ENCODE results near the gene KCNJ10.
A peak's percentile ranks its signal among the peaks of the same experiment; 100 is the strongest.

The KCNJ10 gene

GRCh38 chr1:160105155-160105554 is 35.2 kb upstream of the KCNJ10 start:
- no peak for DNase-seq (ENCODE audit: low read depth)
- TF ChIP-seq CTCF (IDR thresholded peaks at IDR 0.05; ENCODE audit: control insufficient read depth, extremely low read depth, insufficient read depth) = no peak
- no peak overlapping the region for H3K4me3 ChIP-seq (ENCODE audit: low read depth, low read length)

- no peak for TF ChIP-seq CTCF (IDR thresholded peaks at IDR 0.05; ENCODE audit: control insufficient read depth, extremely low read depth, insufficient read depth)
- H3K4me3 ChIP-seq (ENCODE audit: low read depth, low read length) = no peak overlapping the region
- DNase-seq (ENCODE audit: low read depth) = no peak
These were observed 34.5 kb upstream of the KCNJ10 start for GRCh38 chr1:160104486-160104885.

GRCh38 chr1:160103658-160104408 is 33.9 kb upstream of the KCNJ10 start:
- no peak overlapping the region for H3K4me3 ChIP-seq (ENCODE audit: low read depth, low read length)
- no peak for TF ChIP-seq CTCF (IDR thresholded peaks at IDR 0.05; ENCODE audit: control insufficient read depth, extremely low read depth, insufficient read depth)
- DNase-seq (ENCODE audit: low read depth) = no peak

- no peak for TF ChIP-seq CTCF (IDR thresholded peaks at IDR 0.05; ENCODE audit: control insufficient read depth, extremely low read depth, insufficient read depth)
- DNase-seq (ENCODE audit: low read depth) = no peak
- no peak overlapping the region for H3K4me3 ChIP-seq (ENCODE audit: low read depth, low read length)
These were observed 32.0 kb upstream of the KCNJ10 start for GRCh38 chr1:160101717-160102522.

- peak; percentile 87 for TF ChIP-seq CTCF (IDR thresholded peaks at IDR 0.05; ENCODE audit: control insufficient read depth, extremely low read depth, insufficient read depth)
- peak; percentile 52 for DNase-seq (ENCODE audit: low read depth)
- H3K4me3 ChIP-seq (ENCODE audit: low read depth, low read length) = no peak overlapping the region
These were observed 31.2 kb upstream of the KCNJ10 start for GRCh38 chr1:160101037-160101716.

- TF ChIP-seq CTCF (IDR thresholded peaks at IDR 0.05; ENCODE audit: control insufficient read depth, extremely low read depth, insufficient read depth) = no peak
- no peak overlapping the region for H3K4me3 ChIP-seq (ENCODE audit: low read depth, low read length)
- no peak for DNase-seq (ENCODE audit: low read depth)
These were observed 29.9 kb upstream of the KCNJ10 start for GRCh38 chr1:160099716-160100375.

Data from LNCaP clone FGC (cell line).